Ovary (tissue), 3 donors: Measurements from ENCODE around the gene ATP6V1G2.

Experiments used
- CTCF ChIP-seq, 3 donors: fragments of 450-650 bp in 2 of 3; fragments of 200-600 bp in 1 of 3; IDR thresholded peaks; one replicate each; pipeline versions ENCODE4 v1.5.1 to v1.8.0; 2016 to 2022; ENCODE audit warnings: antibody characterized with exemption in 3 of 3, mild to moderate bottlenecking in 1 of 3
- EP300 ChIP-seq: sonication (generic); formaldehyde crosslinking; IDR thresholded peaks from one replicate; pipeline ENCODE4 v1.6.1; 2017; ENCODE audit warnings: antibody characterized with exemption
- POLR2A ChIP-seq: fragments of 450-650 bp; IDR thresholded peaks from one replicate; pipeline ENCODE4 v1.6.1; 2017; ENCODE audit warnings: antibody characterized with exemption, mild to moderate bottlenecking, moderate library complexity
- donor health status: DM: no; HTN: no; CAD: no.

DNA sequence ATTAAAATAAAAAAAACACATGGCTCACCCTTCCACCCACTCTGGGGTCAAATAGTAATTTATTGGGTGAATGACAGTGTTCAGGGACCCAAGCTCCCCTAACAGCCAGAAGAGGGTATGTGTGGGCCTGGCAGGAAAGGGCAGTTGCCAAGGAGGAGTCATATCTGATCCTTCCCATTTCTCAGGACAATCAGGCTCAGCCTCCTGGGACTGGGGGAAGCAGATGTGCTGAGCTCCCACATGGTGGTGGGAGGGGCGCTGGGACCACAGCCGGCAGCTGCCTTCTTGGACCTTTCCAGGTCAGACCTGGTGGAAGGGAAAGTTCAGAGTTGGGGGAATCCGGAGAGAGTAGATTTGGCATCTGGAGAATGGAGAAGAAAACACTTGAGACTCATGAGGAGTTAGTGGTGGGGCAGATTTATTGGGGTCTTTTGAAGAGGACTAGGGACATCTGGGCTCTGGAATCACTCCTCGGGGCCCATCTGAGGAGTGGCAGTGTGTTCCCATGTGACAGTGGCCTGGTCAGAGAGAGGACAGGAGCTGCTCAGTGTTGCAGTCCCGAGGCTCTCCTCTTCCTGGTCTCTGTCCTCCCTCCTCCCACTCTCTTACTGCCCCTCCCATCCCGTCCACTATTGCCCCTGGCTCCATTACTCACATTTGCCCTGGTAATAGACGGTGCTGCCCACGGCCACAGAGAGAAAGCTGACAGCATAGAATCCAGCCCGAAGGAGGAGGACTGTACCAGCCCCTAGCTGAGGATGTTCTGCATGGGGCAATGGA lies 42.7 kb upstream of the ATP6V1G2 start:
- TF ChIP-seq CTCF (IDR thresholded peaks at IDR 0.05) (no peak), POLR2A (no peak), EP300 (no peak)
